ENCODE measurements around the gene SEMA6C. TPM values are rescaled to one million over a fixed set of nuclear protein-coding genes. Genes with fewer than 3 reads are reported as not detected.

The SEMA6C gene
- total and polyA plus RNA-seq, 2 donors (not counting 1 experiment from before 2014, with no cell fraction given), result 0.76 to 0.99 TPM

DNA sequence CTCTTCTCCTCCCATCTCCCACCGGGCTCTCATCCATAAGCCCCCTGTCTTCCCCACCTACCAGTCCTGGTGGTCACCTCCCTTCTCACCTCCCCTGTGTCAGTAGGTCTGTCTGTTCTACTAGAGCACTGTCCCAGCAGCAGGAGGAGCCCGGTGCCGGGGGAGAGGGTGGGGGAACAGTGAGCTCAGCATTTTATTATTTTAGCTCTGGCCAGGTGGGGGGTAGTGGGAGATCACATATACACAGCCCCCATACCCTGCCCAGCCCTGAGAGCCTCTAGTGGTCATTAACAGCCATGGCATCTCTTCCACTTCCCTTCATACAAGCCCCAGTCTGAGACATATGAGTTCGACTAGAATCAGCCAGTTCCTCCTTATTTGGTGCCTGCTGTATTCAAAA, 29.4 kb upstream of the SEMA6C start, which contains the start of gene TMOD4:
Gene TMOD4, minus strand, starts transcription at position 119 of the 400 bp plus-strand sequence. CDS start 1,106 bp downstream, outside the sequence.
- Histone ChIP-seq H3K36me3 (ENCODE audit: control insufficient read depth, insufficient read depth, low read length) (peaks cover 15% of the 10 kb centered on the region), H2AFZ (ENCODE audit: low read length) (no peak within 1 kb of the TSS), H3K9me3 (ENCODE audit: control insufficient read depth, insufficient read depth, low read depth, low read length) (no peaks in the 10 kb centered on the region), H3K4me2 (ENCODE audit: extremely low read depth, insufficient read depth, low read length) (no peak within 1 kb of the TSS), H3K4me3 (replicated peaks in 1 of 4; ENCODE audit: control extremely low read depth in 1 of 4, insufficient read depth in 1 of 4, low read depth in 3 of 4, low read length in 4 of 4) (no peak within 1 kb of the TSS), H3K79me2 (ENCODE audit: control insufficient read depth, insufficient read depth, low read length) (no peaks in the 10 kb centered on the region), H3K27me3 (ENCODE audit: control insufficient read depth, insufficient read depth, low read length) (no peaks in the 10 kb centered on the region), H3K9ac (ENCODE audit: insufficient read depth, low read length) (no peak within 1 kb of the TSS), H4K20me1 (ENCODE audit: control insufficient read depth, extremely low read depth, insufficient read depth, low read length) (no peaks in the 10 kb centered on the region), H3K4me1 (ENCODE audit: control insufficient read depth, extremely low read depth, insufficient read depth, low read length) (no peaks in the 10 kb centered on the region), H3K27ac (ENCODE audit: insufficient read depth, low read length) (peak within 1 kb of the TSS; percentile 35)
- peak in 1 of 2 donors; percentile 37 for DNase-seq (ENCODE audit: low read depth in 2 of 2)
- TF ChIP-seq EZH2 (IDR thresholded peaks at IDR 0.05; ENCODE audit: low read length, missing control alignments), result no peak
- TF ChIP-seq, protein P1, sequence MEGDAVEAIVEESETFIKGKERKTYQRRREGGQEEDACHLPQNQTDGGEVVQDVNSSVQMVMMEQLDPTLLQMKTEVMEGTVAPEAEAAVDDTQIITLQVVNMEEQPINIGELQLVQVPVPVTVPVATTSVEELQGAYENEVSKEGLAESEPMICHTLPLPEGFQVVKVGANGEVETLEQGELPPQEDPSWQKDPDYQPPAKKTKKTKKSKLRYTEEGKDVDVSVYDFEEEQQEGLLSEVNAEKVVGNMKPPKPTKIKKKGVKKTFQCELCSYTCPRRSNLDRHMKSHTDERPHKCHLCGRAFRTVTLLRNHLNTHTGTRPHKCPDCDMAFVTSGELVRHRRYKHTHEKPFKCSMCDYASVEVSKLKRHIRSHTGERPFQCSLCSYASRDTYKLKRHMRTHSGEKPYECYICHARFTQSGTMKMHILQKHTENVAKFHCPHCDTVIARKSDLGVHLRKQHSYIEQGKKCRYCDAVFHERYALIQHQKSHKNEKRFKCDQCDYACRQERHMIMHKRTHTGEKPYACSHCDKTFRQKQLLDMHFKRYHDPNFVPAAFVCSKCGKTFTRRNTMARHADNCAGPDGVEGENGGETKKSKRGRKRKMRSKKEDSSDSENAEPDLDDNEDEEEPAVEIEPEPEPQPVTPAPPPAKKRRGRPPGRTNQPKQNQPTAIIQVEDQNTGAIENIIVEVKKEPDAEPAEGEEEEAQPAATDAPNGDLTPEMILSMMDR (conservative IDR thresholded peaks at IDR 0.05 in 1 of 2, IDR thresholded peaks at IDR 0.05 in 1 of 2; ENCODE audit: low read depth in 1 of 2, low read length in 2 of 2), result peak; percentile 64 to 70

DNA sequence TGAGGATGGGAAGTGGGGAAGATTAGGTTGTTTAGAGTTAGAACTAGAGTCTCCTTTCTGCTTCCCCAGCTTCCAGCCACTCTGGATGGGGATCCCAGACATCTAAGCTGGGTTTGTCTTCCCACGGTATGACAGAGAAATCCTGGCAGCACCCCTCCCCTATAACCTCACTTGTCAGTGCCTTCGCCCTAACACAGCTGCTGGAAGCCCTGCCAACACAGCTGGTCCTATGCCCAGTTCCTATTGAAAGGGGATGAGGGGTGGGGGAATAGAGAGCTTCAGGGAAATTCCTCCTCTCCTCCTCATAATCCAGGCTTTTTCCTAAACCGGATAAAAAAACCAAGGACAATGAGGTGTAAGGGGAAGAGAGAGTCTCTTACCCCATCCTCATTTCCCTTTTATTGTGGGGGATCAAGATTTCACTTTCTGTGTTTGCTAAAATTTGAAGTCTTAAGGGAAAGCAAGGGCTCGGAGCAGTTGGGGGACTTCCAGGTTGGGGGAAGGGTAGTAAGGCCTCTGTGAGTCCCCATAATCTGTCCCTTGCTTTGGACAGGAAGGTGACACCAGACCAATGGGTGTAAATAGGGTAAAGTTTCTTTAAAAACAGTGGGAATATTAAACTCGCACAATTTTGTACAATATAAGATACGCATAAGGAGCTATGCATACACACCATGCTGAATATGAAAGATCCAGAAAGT, 28.8 kb upstream of the SEMA6C start:
- Histone ChIP-seq H3K36me3 (ENCODE audit: control insufficient read depth, insufficient read depth, low read length) (peaks cover 12% of the 10 kb centered on the region), H3K4me1 (ENCODE audit: control insufficient read depth, extremely low read depth, insufficient read depth, low read length) (no peaks in the 10 kb centered on the region), H3K27me3 (ENCODE audit: control insufficient read depth, insufficient read depth, low read length) (no peaks in the 10 kb centered on the region), H3K79me2 (ENCODE audit: control insufficient read depth, insufficient read depth, low read length) (no peaks in the 10 kb centered on the region), H3K27ac (ENCODE audit: insufficient read depth, low read length) (peak overlapping the region; percentile 35), H3K4me2 (ENCODE audit: extremely low read depth, insufficient read depth, low read length) (no peak overlapping the region), H2AFZ (ENCODE audit: low read length) (no peak overlapping the region), H3K9me3 (ENCODE audit: control insufficient read depth, insufficient read depth, low read depth, low read length) (no peaks in the 10 kb centered on the region), H3K9ac (ENCODE audit: insufficient read depth, low read length) (no peak overlapping the region), H4K20me1 (ENCODE audit: control insufficient read depth, extremely low read depth, insufficient read depth, low read length) (no peaks in the 10 kb centered on the region), H3K4me3 (replicated peaks in 1 of 4; ENCODE audit: control extremely low read depth in 1 of 4, insufficient read depth in 1 of 4, low read depth in 3 of 4, low read length in 4 of 4) (no peak overlapping the region)
- no peak for TF ChIP-seq EZH2 (IDR thresholded peaks at IDR 0.05; ENCODE audit: low read length, missing control alignments)
- TF ChIP-seq, protein P1 (conservative IDR thresholded peaks at IDR 0.05 in 1 of 2, IDR thresholded peaks at IDR 0.05 in 1 of 2; ENCODE audit: low read depth in 1 of 2, low read length in 2 of 2), result no peak
- DNase-seq (ENCODE audit: low read depth in 2 of 2), result peak in 1 of 2 donors; percentile 74

DNA sequence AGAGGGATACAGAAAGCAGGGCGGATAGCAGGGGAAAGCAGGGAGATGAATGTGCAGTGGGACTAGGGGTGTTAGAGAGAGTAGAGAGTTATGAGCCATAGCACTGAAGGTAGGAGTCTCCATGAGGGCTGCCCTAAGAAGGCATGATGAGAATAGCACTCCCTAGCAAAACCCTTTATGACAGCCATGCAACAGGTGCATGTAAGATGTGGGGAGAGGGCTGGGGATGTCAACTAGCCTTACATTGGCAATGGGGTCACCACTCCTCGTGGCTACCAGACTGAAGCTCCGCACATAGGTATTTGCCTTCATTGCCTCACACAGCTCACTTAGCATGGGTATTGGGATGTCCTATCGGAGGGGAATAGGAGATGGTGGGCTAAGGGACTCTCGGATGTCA, 24.8 kb upstream of the SEMA6C start:
- Histone ChIP-seq H3K36me3 (ENCODE audit: control insufficient read depth, insufficient read depth, low read length) (peaks cover 17% of the 10 kb centered on the region), H3K79me2 (ENCODE audit: control insufficient read depth, insufficient read depth, low read length) (peaks cover 9% of the 10 kb centered on the region), H3K27me3 (ENCODE audit: control insufficient read depth, insufficient read depth, low read length) (no peaks in the 10 kb centered on the region)

More for the DNA sequence above, 24.8 kb upstream of the SEMA6C start:
- H4K20me1 ChIP-seq (ENCODE audit: control insufficient read depth, extremely low read depth, insufficient read depth, low read length), result no peaks in the 10 kb centered on the region
- no peak overlapping the region for H3K4me3 ChIP-seq (replicated peaks in 1 of 4; ENCODE audit: control extremely low read depth in 1 of 4, insufficient read depth in 1 of 4, low read depth in 3 of 4, low read length in 4 of 4)
- H3K27ac ChIP-seq (ENCODE audit: insufficient read depth, low read length), result no peak overlapping the region
- DNase-seq (ENCODE audit: low read depth in 2 of 2), result no peak
- H3K4me2 ChIP-seq (ENCODE audit: extremely low read depth, insufficient read depth, low read length), result no peak overlapping the region
- no peak overlapping the region for H2AFZ ChIP-seq (ENCODE audit: low read length)
- no peaks in the 10 kb centered on the region for H3K9me3 ChIP-seq (ENCODE audit: control insufficient read depth, insufficient read depth, low read depth, low read length)
- no peak overlapping the region for H3K9ac ChIP-seq (ENCODE audit: insufficient read depth, low read length)
- TF ChIP-seq, protein P1 (conservative IDR thresholded peaks at IDR 0.05 in 1 of 2, IDR thresholded peaks at IDR 0.05 in 1 of 2; ENCODE audit: low read depth in 1 of 2, low read length in 2 of 2), result no peak
- TF ChIP-seq EZH2 (IDR thresholded peaks at IDR 0.05; ENCODE audit: low read length, missing control alignments), result no peak
- H3K4me1 ChIP-seq (ENCODE audit: control insufficient read depth, extremely low read depth, insufficient read depth, low read length), result peaks cover 6% of the 10 kb centered on the region

Measured in fibroblast of lung (primary cell).